ENCODE measurements around the gene DNAJB8. TPM values are rescaled to one million over a fixed set of nuclear protein-coding genes. Genes with fewer than 3 reads are reported as not detected.

Gene DNAJB8
- total and polyA plus RNA-seq, 9 of the 15 experiments (the other 6 are each of a cell fraction or from before 2014, with no cell fraction given) = not detected

DNA sequence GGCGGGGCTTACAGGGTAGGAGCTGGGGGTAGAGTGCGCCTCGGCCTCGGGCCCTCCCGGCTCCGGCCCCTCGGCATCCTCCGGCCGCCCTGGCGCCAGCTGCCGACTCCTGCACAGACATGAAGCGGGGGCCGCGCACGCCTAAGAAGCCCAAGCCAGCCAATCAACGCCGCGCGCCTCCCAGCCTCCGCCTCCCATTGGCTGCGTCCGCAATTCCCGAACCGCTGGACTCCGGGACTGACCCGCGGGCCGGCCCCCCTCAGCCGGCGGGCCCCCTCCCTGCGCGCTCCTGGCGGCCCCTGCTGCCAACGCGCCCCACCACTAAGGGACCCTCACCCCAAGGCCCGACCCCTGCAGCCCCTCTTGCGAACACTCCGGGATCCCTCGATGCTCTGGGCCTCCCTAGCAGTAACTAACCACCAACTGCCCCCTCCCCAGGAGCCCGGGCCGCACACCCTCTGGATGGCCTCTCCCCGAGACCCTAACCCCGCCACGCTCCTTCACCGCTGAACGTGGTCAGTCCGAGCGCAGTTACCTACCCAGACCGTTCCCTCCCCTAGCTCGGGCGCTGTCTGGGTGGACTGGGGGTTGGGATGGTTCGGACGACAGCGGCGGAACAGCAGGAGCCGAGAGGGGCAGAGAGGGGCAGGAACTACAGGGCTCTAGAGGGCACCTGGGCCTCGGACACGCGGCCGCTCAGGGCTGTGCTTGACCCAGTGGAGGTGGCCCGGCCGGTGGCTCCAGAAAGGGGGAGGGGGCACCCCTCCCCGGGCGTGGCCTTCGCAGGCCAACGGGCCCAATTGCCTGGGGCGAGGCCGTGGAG is 21.3 kb upstream of the DNAJB8 start (continued):
- TF ChIP-seq, protein P1, sequence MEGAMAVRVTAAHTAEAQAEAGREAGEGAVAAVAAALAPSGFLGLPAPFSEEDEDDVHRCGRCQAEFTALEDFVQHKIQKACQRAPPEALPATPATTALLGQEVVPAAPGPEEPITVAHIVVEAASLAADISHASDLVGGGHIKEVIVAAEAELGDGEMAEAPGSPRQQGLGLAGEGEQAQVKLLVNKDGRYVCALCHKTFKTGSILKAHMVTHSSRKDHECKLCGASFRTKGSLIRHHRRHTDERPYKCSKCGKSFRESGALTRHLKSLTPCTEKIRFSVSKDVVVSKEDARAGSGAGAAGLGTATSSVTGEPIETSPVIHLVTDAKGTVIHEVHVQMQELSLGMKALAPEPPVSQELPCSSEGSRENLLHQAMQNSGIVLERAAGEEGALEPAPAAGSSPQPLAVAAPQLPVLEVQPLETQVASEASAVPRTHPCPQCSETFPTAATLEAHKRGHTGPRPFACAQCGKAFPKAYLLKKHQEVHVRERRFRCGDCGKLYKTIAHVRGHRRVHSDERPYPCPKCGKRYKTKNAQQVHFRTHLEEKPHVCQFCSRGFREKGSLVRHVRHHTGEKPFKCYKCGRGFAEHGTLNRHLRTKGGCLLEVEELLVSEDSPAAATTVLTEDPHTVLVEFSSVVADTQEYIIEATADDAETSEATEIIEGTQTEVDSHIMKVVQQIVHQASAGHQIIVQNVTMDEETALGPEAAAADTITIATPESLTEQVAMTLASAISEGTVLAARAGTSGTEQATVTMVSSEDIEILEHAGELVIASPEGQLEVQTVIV (CRISPR knock-in tag; IDR thresholded peaks at IDR 0.05; ENCODE audit: borderline replicate concordance) = no peak
- TF ChIP-seq BDP1 (IDR thresholded peaks at IDR 0.05; ENCODE audit: insufficient read depth, insufficient read length) (no peak), POLR3A (IDR thresholded peaks at IDR 0.05; ENCODE audit: borderline replicate concordance, extremely low read depth, insufficient read depth, insufficient read length) (no peak), PTRF (tag; IDR thresholded peaks at IDR 0.05) (no peak), ZZZ3 (IDR thresholded peaks at IDR 0.05) (no peak), SMAD3 (CRISPR knock-in tag; conservative IDR thresholded peaks at IDR 0.05) (no peak), CHD1 (IDR thresholded peaks at IDR 0.05; ENCODE audit: low read length) (no peak), ZEB2 (IDR thresholded peaks at IDR 0.05) (no peak), EZH2 (IDR thresholded peaks at IDR 0.05; ENCODE audit: borderline replicate concordance, low read depth, low read length) (no peak), STAT5B (CRISPR knock-in tag; IDR thresholded peaks at IDR 0.05) (no peak), ETV1 (tag; conservative IDR thresholded peaks at IDR 0.05; ENCODE audit: low read depth) (no peak), ZNF347 (CRISPR knock-in tag; IDR thresholded peaks at IDR 0.05; ENCODE audit: low read depth) (no peak), KDM2B (CRISPR knock-in tag; IDR thresholded peaks at IDR 0.05) (no peak), SIN3B (IDR thresholded peaks at IDR 0.05; ENCODE audit: low read depth) (no peak), MAZ (CRISPR knock-in tag; conservative IDR thresholded peaks at IDR 0.05 in 1 of 2, IDR thresholded peaks at IDR 0.05 in 1 of 2) (peak; percentile 78; a peak in 3 of 4 replicates), HDAC2 (IDR thresholded peaks at IDR 0.05) (no peak)
- TF ChIP-seq, protein P2, sequence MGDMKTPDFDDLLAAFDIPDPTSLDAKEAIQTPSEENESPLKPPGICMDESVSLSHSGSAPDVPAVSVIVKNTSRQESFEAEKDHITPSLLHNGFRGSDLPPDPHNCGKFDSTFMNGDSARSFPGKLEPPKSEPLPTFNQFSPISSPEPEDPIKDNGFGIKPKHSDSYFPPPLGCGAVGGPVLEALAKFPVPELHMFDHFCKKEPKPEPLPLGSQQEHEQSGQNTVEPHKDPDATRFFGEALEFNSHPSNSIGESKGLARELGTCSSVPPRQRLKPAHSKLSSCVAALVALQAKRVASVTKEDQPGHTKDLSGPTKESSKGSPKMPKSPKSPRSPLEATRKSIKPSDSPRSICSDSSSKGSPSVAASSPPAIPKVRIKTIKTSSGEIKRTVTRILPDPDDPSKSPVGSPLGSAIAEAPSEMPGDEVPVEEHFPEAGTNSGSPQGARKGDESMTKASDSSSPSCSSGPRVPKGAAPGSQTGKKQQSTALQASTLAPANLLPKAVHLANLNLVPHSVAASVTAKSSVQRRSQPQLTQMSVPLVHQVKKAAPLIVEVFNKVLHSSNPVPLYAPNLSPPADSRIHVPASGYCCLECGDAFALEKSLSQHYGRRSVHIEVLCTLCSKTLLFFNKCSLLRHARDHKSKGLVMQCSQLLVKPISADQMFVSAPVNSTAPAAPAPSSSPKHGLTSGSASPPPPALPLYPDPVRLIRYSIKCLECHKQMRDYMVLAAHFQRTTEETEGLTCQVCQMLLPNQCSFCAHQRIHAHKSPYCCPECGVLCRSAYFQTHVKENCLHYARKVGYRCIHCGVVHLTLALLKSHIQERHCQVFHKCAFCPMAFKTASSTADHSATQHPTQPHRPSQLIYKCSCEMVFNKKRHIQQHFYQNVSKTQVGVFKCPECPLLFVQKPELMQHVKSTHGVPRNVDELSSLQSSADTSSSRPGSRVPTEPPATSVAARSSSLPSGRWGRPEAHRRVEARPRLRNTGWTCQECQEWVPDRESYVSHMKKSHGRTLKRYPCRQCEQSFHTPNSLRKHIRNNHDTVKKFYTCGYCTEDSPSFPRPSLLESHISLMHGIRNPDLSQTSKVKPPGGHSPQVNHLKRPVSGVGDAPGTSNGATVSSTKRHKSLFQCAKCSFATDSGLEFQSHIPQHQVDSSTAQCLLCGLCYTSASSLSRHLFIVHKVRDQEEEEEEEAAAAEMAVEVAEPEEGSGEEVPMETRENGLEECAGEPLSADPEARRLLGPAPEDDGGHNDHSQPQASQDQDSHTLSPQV (IDR thresholded peaks at IDR 0.05) = peak; percentile 72
- TF ChIP-seq, protein P3, sequence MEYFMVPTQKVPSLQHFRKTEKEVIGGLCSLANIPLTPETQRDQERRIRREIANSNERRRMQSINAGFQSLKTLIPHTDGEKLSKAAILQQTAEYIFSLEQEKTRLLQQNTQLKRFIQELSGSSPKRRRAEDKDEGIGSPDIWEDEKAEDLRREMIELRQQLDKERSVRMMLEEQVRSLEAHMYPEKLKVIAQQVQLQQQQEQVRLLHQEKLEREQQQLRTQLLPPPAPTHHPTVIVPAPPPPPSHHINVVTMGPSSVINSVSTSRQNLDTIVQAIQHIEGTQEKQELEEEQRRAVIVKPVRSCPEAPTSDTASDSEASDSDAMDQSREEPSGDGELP (CRISPR knock-in tag; IDR thresholded peaks at IDR 0.05; ENCODE audit: borderline replicate concordance) = peak; percentile 67
- TF ChIP-seq, protein P4, sequence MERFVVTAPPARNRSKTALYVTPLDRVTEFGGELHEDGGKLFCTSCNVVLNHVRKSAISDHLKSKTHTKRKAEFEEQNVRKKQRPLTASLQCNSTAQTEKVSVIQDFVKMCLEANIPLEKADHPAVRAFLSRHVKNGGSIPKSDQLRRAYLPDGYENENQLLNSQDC (CRISPR knock-in tag; IDR thresholded peaks at IDR 0.05) = no peak

Data from K562 (cell line).